Measurements from ENCODE around the gene PIAS4. TPM values are rescaled to one million over a fixed set of nuclear protein-coding genes. Genes with fewer than 3 reads are reported as not detected.

Gene PIAS4
- total and polyA plus RNA-seq, 10 of the 15 experiments (the other 5 are each of a cell fraction or from before 2014, with no cell fraction given) = 0.13 to 25.1 (median 11.3) TPM

- H2AFZ ChIP-seq (ENCODE audit: control insufficient read depth, low read depth, low read length) = no peak overlapping the region
- H3K9ac ChIP-seq (ENCODE audit: control insufficient read depth, insufficient read depth, low read length) = no peak overlapping the region
- ATAC-seq = no peak
- ChIA-PET POLR2A (no interaction called here), CTCF (no interaction called here), RAD21 (ENCODE audit: unreplicated experiment) (no interaction called here), SMC1A (ENCODE audit: uncharacterized antibody, unreplicated experiment) (no interaction called here)
- H3K4me1 ChIP-seq (ENCODE audit: control insufficient read depth, insufficient read depth, low read length) = no peaks in the 10 kb centered on the region
- H3K27me3 ChIP-seq (replicated peaks in 1 of 2; ENCODE audit: control insufficient read depth in 2 of 2, insufficient read depth in 2 of 2, low read length in 1 of 2) = no peaks in the 10 kb centered on the region
- DNase-seq (ENCODE audit: low read depth, low spot score) = no peak
- BruUV-seq (replicated peaks) = no TSS peak
- peaks cover 14 to 32% of the 10 kb centered on the region in 2 experiments for H3K36me3 ChIP-seq (ENCODE audit: control insufficient read depth in 2 of 2, insufficient read depth in 2 of 2, low read length in 1 of 2)
- no peak for TF ChIP-seq BACH1 (IDR thresholded peaks at IDR 0.05; ENCODE audit: borderline replicate concordance)
- TF ChIP-seq HDAC2 (IDR thresholded peaks at IDR 0.05) = no peak
- TF ChIP-seq JUND (IDR thresholded peaks at IDR 0.05; ENCODE audit: low read depth, low read length) = no peak
- TF ChIP-seq HCFC1 (IDR thresholded peaks at IDR 0.05; ENCODE audit: low read length) = no peak
- no peak for TF ChIP-seq KLF5 (IDR thresholded peaks at IDR 0.05; ENCODE audit: partially characterized antibody)
- TF ChIP-seq ZSCAN29 (IDR thresholded peaks at IDR 0.05) = no peak
- no peak for TF ChIP-seq RAD21 (IDR thresholded peaks at IDR 0.05; ENCODE audit: insufficient read depth, low read depth, low read length)
- H3K4me3 ChIP-seq = no peak overlapping the region
- in situ Hi-C loops (cut with MboI) = no loop called here
- no peaks in the 10 kb centered on the region; the same call in 2 of the 3 replicates for H3K9me3 ChIP-seq (replicated peaks; ENCODE audit: control insufficient read depth, insufficient read depth, low read length)
- no peak overlapping the region for H3K4me2 ChIP-seq (ENCODE audit: control insufficient read depth, insufficient read depth)
- WGBS (ENCODE audit: insufficient coverage, insufficient replicate concordance, low lambda C conversion rate, missing lambda C conversion rate) = 83% methylated on average over 20 of the region's 33 CpGs
- H4K20me1 ChIP-seq (ENCODE audit: control insufficient read depth, insufficient read depth) = peaks cover 9% of the 10 kb centered on the region; the same call in 1 of the 2 replicates
- intact Hi-C loops (cut with micrococcal nuclease; ENCODE audit: unreplicated experiment) = no loop called here
- H3K79me2 ChIP-seq (ENCODE audit: control insufficient read depth, insufficient read depth, low read length) = peaks cover 21% of the 10 kb centered on the region
- H3K27ac ChIP-seq (ENCODE audit: control insufficient read depth, insufficient read depth) = no peak overlapping the region
- no peak for FAIRE-seq
These were observed 39.6 kb downstream of the PIAS4 start for GRCh38 chr19:4046946-4047683.

- POLR2A ChIA-PET = interaction anchor here (0.5 to 0.6 kb wide), 2 partner anchors 8 to 1752 kb away, joined by 3 to 5 read pairs; no protein-coding TSS in a partner anchor
- 0 out of 2 replicates have a peak, but pooled peaks cover 2% of the 10 kb centered on the region for H3K4me1 ChIP-seq (ENCODE audit: control insufficient read depth, insufficient read depth, low read length)
- H3K9ac ChIP-seq (ENCODE audit: control insufficient read depth, insufficient read depth, low read length) = no peak overlapping the region
- H3K27ac ChIP-seq (ENCODE audit: control insufficient read depth, insufficient read depth) = no peak overlapping the region
- no peak for ATAC-seq
- DNase-seq (ENCODE audit: low read depth, low spot score) = no peak
- H3K27me3 ChIP-seq (replicated peaks in 1 of 2; ENCODE audit: control insufficient read depth in 2 of 2, insufficient read depth in 2 of 2, low read length in 1 of 2) = no peaks in the 10 kb centered on the region
- H3K9me3 ChIP-seq (replicated peaks; ENCODE audit: control insufficient read depth, insufficient read depth, low read length) = no peaks in the 10 kb centered on the region
- SMC1A ChIA-PET (ENCODE audit: uncharacterized antibody, unreplicated experiment) = no interaction called here
- H2AFZ ChIP-seq (ENCODE audit: control insufficient read depth, low read depth, low read length) = no peak overlapping the region
- peaks cover 34% of the 10 kb centered on the region for H3K79me2 ChIP-seq (ENCODE audit: control insufficient read depth, insufficient read depth, low read length)
- 90% methylated on average over 15 of the region's 15 CpGs for WGBS (ENCODE audit: insufficient coverage, insufficient replicate concordance, low lambda C conversion rate, missing lambda C conversion rate)
- H4K20me1 ChIP-seq (ENCODE audit: control insufficient read depth, insufficient read depth) = peaks cover 9% of the 10 kb centered on the region; the same call in 1 of the 2 replicates
- no peak for FAIRE-seq
- BruUV-seq (replicated peaks) = TSS peak; percentile 29
- RAD21 ChIA-PET (ENCODE audit: unreplicated experiment) = no interaction called here
- H3K4me3 ChIP-seq = no peak overlapping the region
- intact Hi-C loops (cut with micrococcal nuclease; ENCODE audit: unreplicated experiment) (no loop called here), in situ Hi-C loops (cut with MboI) (no loop called here)
- H3K4me2 ChIP-seq (ENCODE audit: control insufficient read depth, insufficient read depth) = no peak overlapping the region
- CTCF ChIA-PET = no interaction called here
- H3K36me3 ChIP-seq (ENCODE audit: control insufficient read depth in 2 of 2, insufficient read depth in 2 of 2, low read length in 1 of 2) = peaks cover 27 to 46% of the 10 kb centered on the region in 2 experiments
- TF ChIP-seq TARDBP (IDR thresholded peaks at IDR 0.05; ENCODE audit: borderline replicate concordance) (no peak), BMI1 (IDR thresholded peaks at IDR 0.05; ENCODE audit: borderline replicate concordance) (no peak), RFX5 (IDR thresholded peaks at IDR 0.05; ENCODE audit: low read depth, low read length) (no peak), PBX3 (IDR thresholded peaks at IDR 0.05; ENCODE audit: insufficient replicate concordance, low read depth, low read length) (no peak), YBX1 (IDR thresholded peaks at IDR 0.05) (no peak), JUNB (IDR thresholded peaks at IDR 0.05) (no peak), CBX3 (IDR thresholded peaks at IDR 0.05; ENCODE audit: borderline replicate concordance, low read depth) (no peak), IRF4 (IDR thresholded peaks at IDR 0.05; ENCODE audit: low read depth, low read length) (no peak), CHD1 (IDR thresholded peaks at IDR 0.05; ENCODE audit: low read depth, low read length) (no peak), SMAD5 (IDR thresholded peaks at IDR 0.05; ENCODE audit: low read depth) (no peak), ZNF622 (IDR thresholded peaks at IDR 0.05) (no peak)
These were observed 41.9 kb downstream of the PIAS4 start for GRCh38 chr19:4049432-4049831.
